ENCODE results near the gene EFCAB5.
"Not testable (repeated sequence)": the region's sequence is repeated elsewhere in the genome, so short reads cannot be mapped to it uniquely, and the experiment has no call there.

EFCAB5 gene

GRCh38 chr17:30005709-30006320, 64.4 kb downstream of the EFCAB5 start:
- no peak for TF ChIP-seq POLR2A (IDR thresholded peaks at IDR 0.05; ENCODE audit: low read length)
- TF ChIP-seq GATA1 (IDR thresholded peaks at IDR 0.05; ENCODE audit: low read depth, low read length) = no peak
- DNase-seq = no peak

- DNase-seq = peak in 1 of 2 experiments; percentile 2
Measured at GRCh38 chr17:30011934-30012333, 70.5 kb downstream of the EFCAB5 start.

DNA sequence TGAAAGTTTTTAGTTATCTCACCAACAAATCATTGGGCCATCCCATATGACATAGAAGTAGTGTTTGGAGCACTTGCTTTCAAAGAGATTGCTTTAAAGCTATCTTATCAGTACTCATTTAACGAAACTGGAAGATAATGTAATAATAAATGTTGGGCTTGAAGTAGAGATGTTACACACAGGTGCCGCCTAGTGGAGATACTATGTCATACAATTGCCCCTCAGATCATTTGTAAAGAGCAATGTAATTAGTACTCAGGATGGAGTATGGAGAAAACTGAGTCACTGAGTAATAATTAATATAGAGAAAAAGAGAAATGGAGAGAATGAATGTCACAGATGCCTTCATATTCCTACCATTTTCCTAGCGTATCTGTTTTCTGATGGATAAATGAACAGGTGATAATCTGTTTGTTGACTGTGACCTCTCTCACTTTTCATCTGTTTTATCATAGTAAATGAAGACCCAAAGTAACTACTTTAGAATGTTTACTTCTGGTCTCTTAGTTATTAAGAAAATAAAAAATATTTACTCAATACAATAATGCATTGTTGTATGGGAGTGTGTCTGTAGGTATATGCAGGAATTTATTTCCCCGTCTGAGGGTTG, 80.4 kb downstream of the EFCAB5 start:
- no peak for TF ChIP-seq POLR2A (IDR thresholded peaks at IDR 0.05; ENCODE audit: low read length)
- TF ChIP-seq GATA1 (IDR thresholded peaks at IDR 0.05; ENCODE audit: low read depth, low read length) = no peak
- DNase-seq = peak; percentile 50 to 62

- not testable (repeated sequence) for DNase-seq
Measured at GRCh38 chr17:30025325-30025724, 83.9 kb downstream of the EFCAB5 start.

- TF ChIP-seq GATA1 (IDR thresholded peaks at IDR 0.05; ENCODE audit: low read depth, low read length) (no peak), POLR2A (IDR thresholded peaks at IDR 0.05; ENCODE audit: low read length) (no peak)
- DNase-seq = no peak
Measured at GRCh38 chr17:30027676-30028075, 86.2 kb downstream of the EFCAB5 start.

DNA sequence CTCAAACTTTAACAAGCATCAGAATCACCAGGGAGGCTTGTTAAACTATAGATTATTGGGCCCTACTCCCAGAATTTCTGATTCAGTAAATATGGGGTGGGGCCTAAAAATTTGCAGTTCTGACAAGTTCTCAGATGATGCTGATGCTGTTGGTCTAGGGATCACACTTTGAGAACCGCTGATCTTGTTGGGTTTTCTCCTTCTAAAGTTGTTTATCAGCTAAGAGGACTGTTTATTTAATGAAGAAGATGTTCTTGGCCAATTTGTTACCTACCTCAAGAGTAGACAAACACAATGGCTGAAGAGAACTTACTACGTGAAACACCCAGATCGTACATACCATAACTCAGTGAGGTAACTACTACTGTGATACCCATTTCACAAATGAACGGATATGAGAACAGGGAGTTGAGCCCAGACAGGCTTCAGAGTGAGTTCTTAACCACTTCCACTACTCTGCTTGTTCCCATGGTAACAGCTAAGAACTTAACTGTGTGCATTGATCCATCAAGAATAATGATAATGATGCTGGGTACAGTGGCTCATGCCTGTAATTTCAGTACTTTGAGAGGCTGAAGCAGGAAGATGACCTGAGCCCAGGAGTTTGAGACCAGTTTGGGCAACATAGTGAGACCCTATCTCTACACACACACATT, 89.9 kb downstream of the EFCAB5 start:
- no peak for DNase-seq
- TF ChIP-seq POLR2A (IDR thresholded peaks at IDR 0.05; ENCODE audit: low read length) (no peak), GATA1 (IDR thresholded peaks at IDR 0.05; ENCODE audit: low read depth, low read length) (no peak)

DNA sequence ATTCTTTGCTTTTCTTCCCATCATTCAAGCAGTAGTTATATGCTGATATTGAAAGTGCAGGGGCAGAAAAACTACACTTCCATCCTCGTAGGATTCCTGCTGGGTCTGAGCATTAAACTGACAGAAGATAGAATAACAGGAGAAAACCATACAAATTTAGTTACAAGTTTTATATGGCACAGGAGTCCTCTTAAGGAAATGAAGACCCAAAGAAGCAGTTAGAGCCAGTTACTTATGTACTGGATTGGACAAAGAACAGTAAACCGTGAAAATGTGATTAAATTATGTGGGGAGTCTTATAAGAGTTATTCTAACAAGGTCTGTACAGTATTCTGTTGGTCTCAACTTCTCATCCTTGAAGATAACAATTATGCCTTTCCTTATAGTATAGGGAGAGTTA, 93.9 kb downstream of the EFCAB5 start:
- TF ChIP-seq GATA1 (IDR thresholded peaks at IDR 0.05; ENCODE audit: low read depth, low read length) = no peak
- no peak for TF ChIP-seq POLR2A (IDR thresholded peaks at IDR 0.05; ENCODE audit: low read length)
- no peak for DNase-seq

DNA sequence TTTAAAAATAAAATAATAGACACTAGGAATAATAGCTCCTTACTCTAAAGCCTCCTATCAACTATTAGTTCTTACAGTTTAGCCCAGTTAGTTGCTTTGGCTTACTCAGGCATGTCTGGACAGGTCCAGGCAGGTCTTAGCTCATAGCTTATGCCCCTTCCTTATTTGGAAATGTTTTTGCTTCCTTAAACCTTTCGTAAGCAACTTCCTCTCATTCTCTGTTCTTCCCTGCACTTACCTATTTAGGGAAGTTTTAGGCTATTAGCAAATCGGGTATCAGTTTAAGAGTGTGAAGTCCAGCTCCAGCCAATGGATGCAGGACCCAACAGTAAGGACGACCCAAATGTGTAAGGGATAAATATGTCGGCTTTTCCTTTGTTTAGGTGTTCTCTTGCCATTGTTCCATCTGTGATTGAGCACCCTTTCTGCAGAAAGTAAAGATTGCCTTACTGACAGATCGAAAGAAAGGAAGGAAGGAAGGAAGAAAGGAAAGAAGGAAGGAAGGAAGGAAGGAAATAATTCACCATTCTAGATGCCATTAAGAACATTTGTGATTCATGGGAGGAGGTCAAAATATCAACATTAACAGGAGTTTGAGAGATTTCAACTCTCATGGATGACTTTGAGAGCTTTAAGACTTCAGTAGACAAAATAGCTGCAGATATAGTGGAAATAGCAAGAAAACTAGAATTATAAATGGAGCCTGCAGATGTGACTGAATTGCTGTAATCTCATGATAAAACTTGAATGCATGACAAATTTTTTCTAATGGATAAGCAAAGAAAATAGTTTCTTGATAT, 99.5 kb downstream of the EFCAB5 start:
- DNase-seq = peak in 1 of 2 experiments; percentile 26

DNA sequence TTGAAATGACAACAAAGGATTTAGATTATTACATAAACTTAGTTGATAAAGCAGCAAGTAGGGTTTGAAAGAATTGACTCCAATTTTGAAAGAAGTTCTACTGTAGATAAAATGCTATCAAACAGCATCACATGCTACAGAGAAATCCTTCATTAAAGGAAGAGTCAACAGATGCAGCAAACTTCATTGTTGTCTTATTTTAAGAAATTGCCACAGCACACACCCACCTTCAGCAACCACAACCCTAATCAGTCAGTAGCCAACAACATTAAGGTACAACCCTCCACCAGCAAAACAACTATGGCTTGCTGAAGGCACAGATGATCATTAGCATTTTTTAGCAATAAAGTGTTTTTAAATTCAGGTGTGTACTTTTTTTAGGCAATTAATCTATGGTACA, 100.1 kb downstream of the EFCAB5 start:
- no peak for DNase-seq
- TF ChIP-seq POLR2A (IDR thresholded peaks at IDR 0.05; ENCODE audit: low read length) = no peak

DNA sequence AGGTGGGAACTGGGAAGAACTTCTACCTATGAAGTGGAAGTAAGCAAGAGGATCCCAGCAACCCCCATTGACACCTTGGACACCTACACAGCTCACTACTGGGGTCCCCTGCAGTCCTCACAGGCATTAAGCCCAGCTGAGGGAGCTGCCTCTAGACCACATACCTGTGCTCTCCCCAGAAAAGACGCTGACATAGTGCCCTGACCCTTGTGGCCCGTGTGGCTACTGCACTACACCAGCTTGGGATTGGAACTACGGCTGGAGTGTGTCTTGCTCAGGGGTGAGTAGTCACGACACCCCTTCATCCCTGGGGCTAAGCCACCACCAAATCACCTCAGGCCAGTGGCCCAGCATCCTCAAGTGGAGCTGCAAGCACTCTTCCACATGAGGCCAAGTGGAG, 120.9 kb downstream of the EFCAB5 start:
- no peak for DNase-seq
- TF ChIP-seq GATA1 (IDR thresholded peaks at IDR 0.05; ENCODE audit: low read depth, low read length) = no peak
- no peak for TF ChIP-seq POLR2A (IDR thresholded peaks at IDR 0.05; ENCODE audit: low read length)

GRCh38 chr17:30064738-30065137, 123.3 kb downstream of the EFCAB5 start:
- no peak for DNase-seq
- TF ChIP-seq POLR2A (IDR thresholded peaks at IDR 0.05; ENCODE audit: low read length) (no peak), GATA1 (IDR thresholded peaks at IDR 0.05; ENCODE audit: low read depth, low read length) (no peak)

DNA sequence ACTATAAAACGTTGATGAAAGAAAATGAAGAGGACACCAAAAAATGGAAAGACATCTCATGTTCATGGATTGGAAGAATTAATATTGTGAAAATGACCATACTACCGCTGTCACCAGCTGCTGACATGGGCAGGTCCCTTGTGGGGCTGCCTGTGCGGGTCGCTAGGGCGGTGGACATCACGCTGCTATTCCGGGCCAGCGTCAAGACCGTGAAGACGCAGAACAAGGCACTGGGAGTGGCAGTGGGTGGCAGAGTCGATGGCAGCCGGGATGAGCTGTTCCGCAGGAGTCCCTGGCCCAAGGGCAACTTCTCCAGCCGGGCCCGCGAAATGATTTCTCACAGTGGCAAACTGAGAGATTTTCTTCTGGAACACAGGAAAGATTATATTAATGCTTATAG, 127.0 kb downstream of the EFCAB5 start:
- DNase-seq = no peak
- no peak for TF ChIP-seq GATA1 (IDR thresholded peaks at IDR 0.05; ENCODE audit: low read depth, low read length)
- no peak for TF ChIP-seq POLR2A (IDR thresholded peaks at IDR 0.05; ENCODE audit: low read length)

DNA sequence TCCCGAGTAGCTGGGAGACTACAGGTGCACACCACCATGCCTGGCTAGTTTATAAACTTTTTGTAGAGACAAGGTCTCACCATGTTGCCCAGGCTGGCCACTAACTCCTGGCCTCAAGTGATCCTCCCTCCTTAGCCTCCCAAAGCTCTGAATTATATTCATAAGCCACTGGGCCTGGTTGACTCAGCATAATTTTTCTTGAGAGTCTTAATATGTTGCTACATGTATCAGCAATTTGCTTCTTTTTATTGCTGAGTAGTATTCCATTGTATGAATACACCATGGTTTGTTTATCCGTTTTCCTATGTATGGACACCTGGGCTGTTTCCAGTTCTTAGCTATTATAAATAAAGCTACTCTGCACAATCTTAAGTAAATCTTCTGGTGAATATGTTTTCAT, 132.8 kb downstream of the EFCAB5 start:
- TF ChIP-seq GATA1 (IDR thresholded peaks at IDR 0.05; ENCODE audit: low read depth, low read length) (no peak), POLR2A (IDR thresholded peaks at IDR 0.05; ENCODE audit: low read length) (no peak)
- DNase-seq = no peak

DNA sequence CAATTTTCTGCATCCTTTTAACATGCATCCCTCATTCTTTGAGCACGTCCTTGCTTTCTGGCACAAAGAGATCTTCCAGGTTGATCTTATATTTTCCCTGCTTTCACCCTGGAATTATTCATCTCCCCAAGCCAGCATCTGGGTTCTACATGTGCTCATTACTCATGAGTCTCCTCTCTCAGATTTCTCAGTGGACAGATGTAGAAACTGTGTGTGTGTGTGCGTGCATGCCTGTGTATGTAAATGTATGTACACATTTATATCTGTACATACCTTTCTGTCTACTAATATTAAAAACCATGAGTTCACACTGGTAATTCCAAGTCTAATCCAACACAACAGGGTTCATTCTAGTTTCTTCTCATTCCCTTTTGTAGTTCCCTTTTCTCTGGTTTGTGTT, 133.3 kb downstream of the EFCAB5 start:
- TF ChIP-seq POLR2A (IDR thresholded peaks at IDR 0.05; ENCODE audit: low read length) (no peak), GATA1 (IDR thresholded peaks at IDR 0.05; ENCODE audit: low read depth, low read length) (no peak)
- DNase-seq = no peak

DNA sequence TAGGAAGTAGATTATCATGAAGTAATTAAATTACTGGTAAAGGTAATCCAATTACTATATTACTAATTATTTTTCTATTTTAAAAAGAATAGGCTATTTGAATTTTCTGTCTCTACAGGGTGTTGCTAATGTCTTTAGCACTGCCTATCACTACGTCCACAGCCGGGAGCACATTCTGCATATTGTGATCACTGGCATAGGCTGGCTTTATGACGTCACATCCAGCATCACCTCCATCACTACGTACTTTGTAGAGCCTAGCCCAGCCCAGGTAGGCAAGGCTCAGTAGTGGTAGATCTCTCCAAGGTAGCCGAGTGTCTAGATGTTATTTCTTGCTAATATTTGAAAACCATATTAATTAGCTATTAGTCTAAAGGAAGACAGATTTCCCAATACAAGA, 141.3 kb downstream of the EFCAB5 start:
- no peak for DNase-seq
- no peak for TF ChIP-seq GATA1 (IDR thresholded peaks at IDR 0.05; ENCODE audit: low read depth, low read length)
- no peak for TF ChIP-seq POLR2A (IDR thresholded peaks at IDR 0.05; ENCODE audit: low read length)

Data from erythroblast (primary cell).